GM19351 (cell line): ENCODE results near the gene SYNRG.

Experiments
- ATAC-seq: cut with Tn5 transposase; IDR thresholded peaks from one replicate; pipeline ENCODE4 v1.9.1; 2021; ENCODE audit warnings: mild to moderate bottlenecking, moderate library complexity; ENCODE audit not compliant: unreplicated experiment

The SYNRG gene

DNA sequence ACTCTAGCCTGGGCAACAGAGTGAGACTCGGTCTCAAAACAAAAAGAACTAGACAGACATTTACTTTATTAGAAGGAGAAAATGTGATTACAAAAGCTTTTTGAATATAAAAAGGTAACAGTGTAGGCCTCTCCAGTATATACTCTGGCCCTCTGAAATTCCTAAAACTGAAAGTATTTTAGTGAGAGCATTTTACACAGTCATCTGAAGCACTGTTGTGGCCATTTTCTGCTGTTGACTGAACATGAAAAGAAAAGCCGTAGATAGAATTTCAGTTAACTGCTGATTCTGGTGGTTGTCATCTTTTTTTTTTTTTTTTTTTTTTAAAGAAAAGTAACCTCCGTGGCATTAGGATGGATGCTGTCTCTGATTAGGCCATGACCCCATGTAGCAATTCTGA lies 103.9 kb downstream of the SYNRG start:
- no peak for ATAC-seq

DNA sequence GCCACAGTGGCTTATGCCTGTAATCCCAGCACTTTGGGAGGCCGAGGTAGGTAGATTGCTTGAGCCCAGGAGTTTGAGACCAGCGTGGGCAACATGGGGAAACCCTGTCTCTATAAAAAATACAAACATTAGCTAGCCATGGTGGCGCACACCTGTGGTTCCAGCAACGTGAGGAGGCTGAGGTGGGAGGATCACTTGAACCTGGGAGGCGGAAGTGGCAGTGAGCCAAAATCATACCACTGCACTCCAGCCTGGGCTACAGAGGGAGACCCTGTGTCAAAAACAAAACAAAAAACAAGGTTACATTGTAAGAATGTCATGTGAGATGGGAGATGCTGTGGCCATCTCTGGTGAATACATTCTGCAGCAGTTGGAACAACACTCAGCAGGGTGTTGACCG lies 106.1 kb downstream of the SYNRG start:
- no peak for ATAC-seq

DNA sequence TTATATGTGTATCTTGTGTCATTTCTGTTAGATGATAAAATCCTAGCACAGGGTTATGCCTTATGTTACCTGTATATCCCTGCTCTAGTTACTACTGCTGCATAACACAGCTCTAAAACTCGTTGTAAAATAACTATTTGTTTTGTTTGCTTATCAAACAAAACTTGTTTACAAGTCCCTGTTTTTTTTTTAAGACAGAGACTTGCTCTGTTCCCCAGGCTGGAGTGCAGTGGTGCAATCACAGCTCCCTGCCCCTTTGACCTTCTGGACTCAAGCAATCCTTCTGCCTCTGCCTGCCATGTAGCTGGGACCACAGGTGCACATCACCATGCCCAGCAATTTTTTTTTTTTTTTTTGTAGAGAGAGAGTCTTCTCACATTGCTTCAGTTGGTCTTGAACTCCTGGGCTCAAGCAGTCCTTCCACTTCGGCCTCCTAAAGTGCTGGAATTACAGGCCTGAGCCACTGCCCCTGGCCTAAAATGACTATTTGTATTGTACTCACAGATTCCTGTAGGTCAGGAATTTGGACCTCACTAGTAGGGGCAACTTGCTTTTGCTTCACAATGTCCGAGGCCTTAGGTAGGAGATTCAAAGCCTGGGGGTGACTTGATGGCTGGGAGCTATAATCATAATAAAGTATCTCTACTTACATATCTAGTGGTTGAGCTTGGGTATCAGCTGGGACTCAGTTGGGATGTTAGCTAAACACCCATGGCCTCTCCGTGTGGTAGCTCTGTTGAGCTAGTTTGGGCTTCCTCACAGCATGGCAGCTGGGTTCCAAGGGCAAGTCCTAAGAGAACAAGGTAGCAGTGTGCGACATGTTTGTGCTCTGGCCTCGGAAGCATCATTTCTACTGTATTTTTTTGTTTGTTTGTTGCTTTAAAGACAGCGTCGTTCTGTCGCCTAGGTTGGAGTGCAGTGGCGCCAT lies 106.9 kb downstream of the SYNRG start:
- ATAC-seq: no peak

DNA sequence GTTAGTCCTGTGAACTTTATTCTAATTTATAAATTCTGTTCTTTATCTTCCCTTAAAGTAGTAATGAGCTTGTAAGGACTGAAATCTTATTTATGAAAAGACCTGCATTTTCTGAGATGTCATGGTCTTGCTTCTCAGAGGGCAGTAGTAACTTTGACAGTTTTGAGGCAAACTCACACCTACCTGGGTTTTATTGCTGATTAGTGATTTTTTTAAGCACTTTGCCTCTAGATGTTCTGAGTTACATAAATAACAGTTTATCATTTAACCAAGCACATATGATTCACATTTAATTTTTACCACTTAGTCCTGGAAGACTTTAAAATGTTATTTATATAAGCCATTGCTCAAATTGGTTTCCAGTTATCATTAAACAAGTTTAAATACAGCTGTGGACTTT lies 108.8 kb downstream of the SYNRG start:
- ATAC-seq: no peak

DNA sequence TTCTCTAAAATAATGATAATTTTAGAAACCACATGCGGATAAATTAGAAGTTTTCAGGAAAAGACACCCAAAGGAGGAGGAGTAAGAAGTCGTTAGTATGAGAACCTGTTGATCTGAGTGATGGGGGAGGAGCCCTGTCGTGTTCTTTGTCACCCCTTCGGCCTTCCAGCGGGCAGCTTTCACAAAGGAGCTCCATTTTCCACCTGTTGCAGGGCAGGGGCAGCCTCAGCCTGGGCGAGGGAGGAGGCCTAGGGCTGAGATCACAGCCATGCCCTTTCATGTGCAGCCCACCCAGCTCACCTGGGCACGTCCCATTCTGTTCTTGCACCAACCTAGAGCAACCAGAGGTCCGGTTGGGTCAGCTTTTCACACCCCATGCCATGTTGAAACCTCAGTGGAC lies 114.2 kb downstream of the SYNRG start:
- ATAC-seq: no peak

DNA sequence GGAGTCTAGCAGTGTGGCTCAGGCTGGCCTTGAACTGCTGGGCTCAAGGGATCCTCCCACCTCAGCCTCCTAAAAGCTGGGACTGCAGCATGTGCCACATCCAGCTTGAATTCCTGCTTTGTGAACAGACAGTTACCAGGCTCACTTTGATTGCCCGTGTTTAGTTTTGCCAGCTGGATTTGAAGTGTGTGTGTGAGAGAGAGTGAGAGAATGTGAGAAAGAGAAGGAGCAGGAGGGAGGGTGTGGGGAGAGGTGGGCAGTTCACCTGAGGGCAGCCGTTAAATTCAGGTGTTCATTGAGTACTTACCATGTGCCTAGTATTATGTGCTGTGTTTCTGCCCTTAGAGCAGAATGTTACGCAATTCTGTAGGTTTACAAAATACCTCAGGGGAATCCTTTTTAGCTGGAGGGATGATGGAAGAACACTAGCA lies 114.8 kb downstream of the SYNRG start:
- ATAC-seq: no peak

DNA sequence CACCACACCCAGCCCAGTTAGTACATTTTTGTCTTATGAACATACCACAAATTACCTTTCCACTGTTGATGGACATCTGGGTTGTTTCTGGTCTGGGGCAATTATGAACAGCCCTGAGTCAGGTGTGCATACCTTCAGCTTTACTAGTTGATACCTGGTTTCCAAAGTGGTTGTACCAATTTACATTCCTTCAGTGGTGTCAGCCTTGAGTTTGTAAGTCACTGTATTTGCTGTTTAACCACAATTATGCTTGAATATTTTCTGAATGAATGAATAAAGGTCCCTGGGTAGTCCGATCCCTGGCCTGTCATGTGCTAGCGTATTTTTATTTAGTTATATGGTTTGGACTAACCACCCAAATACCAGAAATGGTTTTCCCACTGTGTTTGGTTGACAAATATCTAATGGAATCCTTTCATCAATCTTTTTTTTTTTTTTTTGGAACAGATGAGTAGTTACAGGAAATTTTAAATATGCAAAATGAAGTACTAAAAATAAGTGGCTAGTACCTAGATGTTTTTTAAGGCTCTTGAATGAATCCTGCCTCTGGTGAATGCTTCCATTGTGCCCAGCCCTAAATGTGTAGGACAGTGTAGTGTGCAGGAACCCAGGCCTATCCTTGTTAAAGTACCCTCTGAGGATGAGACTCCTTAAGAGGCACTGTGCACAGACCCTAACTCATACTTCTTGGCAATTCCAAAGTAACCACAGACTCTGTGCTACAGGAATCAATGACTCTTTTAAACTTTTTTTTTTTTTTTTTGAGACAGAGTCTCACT lies 115.8 kb downstream of the SYNRG start:
- no peak for ATAC-seq

DNA sequence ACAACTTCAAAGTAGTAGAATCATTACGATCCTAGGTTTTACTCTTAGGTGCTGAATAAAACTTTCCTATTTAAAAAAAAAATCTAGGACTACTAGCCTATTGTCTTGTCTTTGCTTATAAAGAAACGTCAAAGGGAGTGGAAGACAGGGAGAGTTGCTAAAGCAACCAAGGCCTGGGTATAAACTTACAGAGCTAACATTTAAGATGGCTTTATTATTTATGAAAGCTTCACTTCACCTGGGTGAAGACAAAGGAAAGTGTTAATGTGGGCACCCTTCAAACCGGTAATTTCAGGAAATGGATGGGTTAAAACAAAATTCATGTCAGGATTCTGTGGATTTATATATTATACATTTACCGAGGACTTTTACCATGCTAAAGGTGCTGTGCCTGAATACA lies 117.1 kb downstream of the SYNRG start:
- ATAC-seq: no peak

DNA sequence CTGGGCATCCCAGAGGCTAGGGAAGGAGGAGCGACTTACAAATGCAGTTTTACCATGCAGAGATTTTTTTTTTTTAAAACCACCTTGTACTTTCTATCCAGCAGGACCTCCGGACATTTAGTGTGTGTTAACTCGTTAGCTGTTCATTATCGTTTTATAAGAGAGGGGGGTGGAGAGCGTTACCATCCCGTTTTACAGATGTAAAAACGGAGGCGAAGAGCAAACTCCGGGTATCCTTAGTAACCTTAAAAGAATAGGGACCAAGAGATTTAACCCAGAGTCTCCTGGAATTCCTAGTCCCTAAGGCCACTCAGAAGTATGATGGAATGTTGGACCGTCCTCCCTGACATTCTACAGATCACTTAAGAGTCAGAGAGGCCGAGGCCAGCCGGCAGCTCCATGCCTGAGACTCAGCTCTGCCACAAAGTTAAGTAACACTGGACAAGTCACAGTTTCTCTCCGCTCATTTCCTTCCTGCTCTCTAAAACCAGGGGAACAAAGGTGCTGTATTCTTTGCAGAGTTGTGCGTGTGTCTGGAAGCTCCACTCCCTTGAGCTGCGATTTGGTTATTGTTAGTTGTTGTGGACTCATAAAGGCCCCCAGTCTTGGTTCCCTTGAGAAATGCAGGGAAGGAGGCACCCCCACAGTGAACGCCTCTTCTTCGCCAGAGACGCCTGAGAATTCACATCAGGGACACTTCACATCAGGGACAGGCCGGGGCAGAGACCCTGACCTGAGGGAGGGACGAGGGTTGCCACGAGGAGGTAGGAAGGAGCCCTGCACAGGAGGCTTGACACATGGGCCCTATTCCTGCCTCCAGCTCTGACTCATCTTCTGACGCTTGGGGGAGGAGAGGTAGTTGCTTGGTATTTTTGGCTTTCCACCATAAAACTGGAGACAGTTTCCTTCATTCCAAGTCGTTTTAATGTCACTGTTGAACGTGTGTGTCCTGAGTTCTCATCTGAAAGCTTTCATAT lies 118.3 kb downstream of the SYNRG start:
- no peak for ATAC-seq

DNA sequence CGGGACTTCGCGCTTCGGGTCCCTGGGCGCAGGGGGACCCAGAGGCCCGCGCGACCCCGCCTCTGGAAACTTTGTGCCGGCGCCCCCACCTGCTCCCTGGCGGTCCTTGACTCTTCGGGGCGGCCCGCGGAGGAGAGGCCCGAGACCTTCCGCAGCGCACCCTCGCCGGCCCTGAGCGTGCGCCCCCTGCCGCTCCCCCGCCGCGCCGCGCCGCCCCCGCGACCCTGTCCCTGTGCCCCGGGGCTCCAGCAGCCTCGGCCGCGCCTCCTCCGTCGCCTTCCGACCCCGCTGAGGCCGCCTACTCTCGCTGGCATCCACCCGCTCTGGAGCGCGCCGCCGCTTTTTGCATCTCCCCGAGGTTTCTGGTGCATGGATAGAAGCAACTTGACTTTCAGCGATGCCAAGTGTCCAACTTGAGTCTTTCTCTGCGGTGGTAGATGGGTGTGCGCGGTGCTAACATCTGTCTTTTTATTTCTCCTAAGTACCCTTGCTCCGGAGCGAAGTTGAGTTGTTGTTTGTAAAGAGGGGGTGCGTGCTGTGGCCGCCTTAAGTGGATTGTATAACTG lies 119.1 kb downstream of the SYNRG start:
- ATAC-seq: peak; percentile 45

DNA sequence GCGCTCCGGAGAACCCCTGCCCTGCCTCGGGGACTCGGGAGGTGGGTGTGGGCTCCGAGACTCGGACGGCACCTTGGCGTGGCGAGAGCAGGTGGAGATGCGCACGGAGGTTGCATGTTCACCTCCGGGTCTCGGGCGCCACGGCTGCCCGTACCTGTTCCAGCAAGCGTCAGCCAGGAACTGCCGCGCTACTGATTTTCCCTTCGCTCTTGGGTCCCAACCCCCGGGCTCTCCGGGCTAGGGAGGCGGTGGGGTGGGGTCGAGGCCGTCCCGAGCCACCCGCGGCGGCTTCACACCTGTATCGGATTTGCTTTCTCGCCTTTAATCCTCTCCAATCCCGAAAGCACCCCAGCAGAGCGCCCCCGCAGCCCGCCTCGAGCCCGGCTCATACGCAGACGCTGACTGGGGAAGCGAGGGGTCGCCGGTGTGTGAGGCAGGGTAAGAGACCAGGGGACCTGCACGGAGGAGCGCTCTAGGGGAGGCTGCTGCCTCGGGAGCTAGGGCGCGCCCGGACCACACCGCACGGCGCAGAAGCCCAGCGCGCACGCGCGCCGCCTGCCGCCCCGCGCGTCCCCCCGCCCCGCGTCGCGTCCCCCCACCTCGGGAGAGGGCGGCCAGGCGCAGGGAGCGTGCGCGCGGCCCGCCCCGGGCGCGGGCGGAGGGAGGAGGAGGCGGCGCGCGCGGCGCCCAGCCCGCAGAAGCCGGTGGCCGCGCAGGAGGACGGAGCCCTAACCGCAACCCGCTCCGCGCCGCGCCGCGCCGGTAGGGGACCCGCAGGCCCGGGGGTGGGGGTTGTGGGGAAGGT lies 119.8 kb downstream of the SYNRG start, which contains the start of gene DUSP14:
TSS of gene DUSP14 (plus strand) at position 695 of the 805 bp plus-strand sequence. CDS start 22,382 bp downstream, outside the sequence.
- peak; percentile 71 for ATAC-seq

DNA sequence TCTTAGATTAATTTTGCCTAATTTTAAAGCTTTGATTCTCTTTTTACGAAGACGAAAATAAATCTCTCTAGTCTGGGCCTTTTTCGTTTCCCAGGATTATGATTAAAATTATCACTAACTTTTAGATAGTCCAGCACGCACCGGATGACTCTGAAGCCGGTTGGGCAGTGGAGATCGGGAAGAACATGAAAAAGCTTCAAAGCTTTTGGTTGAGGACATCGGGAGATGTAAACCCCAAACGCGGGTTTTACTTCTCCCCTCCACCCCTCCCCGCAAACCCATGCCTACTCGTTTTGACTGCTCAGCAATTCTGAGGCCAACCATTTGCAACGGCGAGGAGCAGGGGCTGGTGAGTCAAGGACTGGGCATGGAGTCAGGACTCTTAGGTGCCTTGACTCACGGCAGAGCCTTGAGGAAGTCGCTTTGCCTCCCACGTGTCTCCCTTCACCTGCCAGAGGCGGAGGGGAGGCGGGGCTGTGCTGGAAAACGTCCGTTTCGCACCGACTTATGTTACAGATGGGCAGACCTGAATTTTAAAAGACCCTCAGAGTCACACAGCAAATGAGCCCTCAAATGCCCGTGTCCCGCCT lies 120.5 kb downstream of the SYNRG start:
- peak; percentile 14 for ATAC-seq

DNA sequence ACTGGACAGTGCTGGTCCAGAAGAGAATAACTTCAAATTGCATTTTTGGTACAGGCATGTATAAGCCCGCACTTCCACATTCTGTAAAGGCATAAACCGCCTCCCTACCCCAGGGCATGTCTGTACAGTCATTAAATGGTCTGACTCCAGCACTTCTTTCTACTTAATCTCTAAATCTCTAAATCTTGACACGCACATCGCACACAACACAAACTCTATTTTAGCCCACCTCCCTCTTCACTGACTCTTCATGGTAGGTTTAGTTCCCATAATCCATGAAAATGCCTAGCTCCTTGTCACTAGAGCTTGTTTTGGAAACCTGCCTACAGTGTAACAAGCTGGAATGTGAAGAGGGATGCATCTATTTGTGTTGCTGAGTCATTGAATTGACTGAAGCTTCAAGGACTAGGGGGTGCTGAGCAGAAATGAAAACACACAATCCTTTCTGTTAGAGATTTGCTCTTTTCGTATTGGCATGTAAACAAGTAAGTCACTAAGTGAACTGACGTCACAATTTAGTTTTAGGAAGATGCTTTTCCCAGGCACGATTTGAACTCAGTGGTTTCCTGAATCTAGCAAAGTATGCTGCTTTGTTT lies 121.1 kb downstream of the SYNRG start:
- ATAC-seq: no peak

DNA sequence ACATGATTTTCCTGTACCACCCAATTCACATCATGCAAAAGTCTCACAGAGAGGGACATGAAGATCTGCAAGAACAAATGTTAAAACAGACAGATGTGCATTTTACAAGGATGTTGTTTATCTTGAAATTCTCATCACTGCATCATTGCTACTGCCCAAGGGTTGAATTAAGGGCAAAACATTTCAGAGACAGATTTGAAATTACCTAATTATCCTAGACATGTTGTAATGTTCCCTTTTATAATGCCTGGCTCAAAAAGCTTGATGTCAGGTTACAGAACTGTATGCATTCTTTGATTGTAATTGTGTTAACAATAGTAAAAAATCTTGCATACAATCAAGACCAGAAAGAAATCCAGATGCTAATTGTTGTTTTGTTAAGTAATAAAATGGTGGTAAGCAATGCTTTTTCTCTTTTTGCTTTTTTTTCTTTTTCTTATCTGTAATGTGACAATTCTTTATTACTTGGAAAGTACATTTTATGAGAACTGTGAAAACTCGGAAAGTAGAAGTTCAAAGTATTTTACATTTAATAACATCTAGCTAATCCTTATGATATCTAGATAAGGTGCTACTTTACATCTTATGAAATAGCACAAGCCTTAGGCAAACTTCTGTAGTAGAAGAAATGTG lies 123.2 kb downstream of the SYNRG start:
- no peak for ATAC-seq

DNA sequence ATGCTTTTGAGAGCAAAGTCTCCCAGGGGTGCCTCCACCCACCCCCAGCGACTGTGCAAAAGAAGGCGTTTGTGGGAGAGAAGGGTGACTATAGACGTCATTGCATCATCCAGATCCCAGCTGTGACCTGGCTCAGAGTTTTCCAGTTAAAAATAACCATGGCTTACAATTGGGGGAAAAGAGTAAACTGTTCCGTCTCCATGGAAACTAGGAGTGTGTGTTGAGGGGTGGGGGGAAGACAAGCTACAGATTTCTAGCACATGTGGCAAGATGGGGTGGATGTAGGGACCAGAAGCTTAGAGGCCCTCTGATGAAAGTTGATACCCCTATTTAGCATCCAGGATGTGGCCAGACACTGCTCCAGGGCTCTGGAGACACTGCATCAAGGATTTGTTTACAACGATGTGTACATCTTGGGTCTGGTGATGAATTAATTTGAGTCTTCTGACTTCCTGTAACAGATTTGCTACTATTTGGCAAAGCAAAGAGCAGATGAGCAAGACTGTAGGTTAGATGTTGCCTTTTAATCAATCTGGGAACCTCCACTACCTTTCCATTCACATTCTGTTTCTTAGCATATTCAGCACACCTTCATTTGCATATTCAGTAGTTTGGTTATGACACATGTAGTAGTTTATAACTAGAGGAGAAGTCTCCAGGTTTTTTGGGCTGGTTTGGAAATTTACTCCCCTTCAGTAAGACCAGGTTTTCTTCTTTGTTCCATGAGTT lies 125.7 kb downstream of the SYNRG start:
- no peak for ATAC-seq

DNA sequence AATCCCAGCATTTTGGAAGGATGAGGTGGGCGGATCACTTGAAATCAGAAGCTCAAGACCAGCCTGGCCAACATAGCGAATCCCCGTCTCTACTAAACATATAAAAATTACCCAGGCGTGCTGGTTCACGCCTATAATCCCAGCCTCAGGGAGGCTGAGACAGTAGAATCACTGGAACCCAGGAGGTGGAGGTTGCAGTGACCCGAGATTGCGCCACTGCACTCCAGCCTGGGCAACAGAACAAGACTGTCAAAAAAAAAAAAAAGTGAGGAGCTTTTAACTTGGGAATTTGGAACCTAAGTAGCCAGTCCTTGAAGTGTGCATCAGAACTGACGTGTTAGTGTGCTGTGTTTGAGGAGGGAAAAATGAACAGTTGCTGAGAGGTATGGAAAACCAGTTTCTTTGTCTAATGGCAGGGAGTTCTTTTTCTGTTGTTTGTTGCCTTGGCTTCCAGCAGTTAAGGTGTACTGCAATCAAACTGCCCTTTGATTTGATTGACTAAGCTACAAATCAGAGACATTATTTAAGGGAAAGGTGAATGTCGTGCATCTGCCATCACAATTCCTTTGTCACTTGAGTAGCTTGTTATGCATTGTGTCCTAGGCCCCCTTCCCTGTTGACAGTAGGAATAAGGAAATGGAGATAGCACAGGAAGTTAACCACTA lies 128.1 kb downstream of the SYNRG start:
- no peak for ATAC-seq

DNA sequence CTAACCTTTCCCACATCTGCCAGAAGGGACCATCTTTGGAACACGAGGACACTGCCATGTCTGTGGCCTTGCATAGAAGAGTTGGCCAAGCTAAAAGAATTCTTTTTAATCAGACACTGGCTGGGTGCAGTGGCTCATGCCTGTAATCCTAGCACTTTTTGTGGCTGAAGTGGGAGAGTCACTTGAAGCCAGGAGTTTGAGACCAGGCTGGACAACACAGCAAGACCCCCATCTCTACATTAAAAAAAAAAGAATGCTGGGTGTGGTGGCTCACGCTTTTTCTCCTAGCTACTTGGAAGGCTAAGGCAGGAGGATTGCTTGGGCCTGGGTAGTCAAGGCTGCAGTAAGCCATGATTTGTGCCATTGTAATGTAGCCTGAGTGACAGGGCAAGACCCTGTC lies 128.8 kb downstream of the SYNRG start:
- no peak for ATAC-seq
